ENCODE measurements around the gene EFCAB8.

Gene EFCAB8

GRCh38 chr20:33007376-33008335, 148.9 kb downstream of the EFCAB8 start, which contains the start of gene BPIFB2:
Gene BPIFB2 (plus strand): TSS chr20:33007704. CDS start chr20:33008575, 871 bp downstream.
- DNase-seq (ENCODE audit: low read depth) = no peak

GRCh38 chr20:33008336-33009213, 149.9 kb downstream of the EFCAB8 start:
- DNase-seq (ENCODE audit: low read depth) = no peak

- no peak for DNase-seq (ENCODE audit: low read depth)
These were observed 150.8 kb downstream of the EFCAB8 start for GRCh38 chr20:33009214-33010132.

- no peak for DNase-seq (ENCODE audit: low read depth)
These were observed 151.4 kb downstream of the EFCAB8 start for GRCh38 chr20:33010133-33010504.

GRCh38 chr20:33010674-33011449, 152.1 kb downstream of the EFCAB8 start:
- DNase-seq (ENCODE audit: low read depth) = no peak

All from activated gamma-delta T cell treated with anti-CD3 and anti-CD28 coated beads, Interleukin-2, amount 50 U/mL, for 16 hours (primary cell).